MM.1S (cell line): Measurements from ENCODE around the gene UNC13A.

Source experiments
- DNase-seq: peaks from one replicate; pipeline ENCODE4 v3.0.0-alpha.2; 2015
- H2AFZ ChIP-seq: fragments of 300-600 bp; sonication (generic); 2 replicates; pipeline ENCODE4 v1.6.0; 2016; ENCODE audit warnings: antibody characterized with exemption, low read length
- H3F3A ChIP-seq: fragments of 300-600 bp; sonication (generic); 2 replicates; pipeline ENCODE4 v1.6.1; 2016; ENCODE audit warnings: mild to moderate bottlenecking, antibody characterized with exemption, low read length, moderate library complexity, mixed read lengths; ENCODE audit not compliant: insufficient read depth
- H3K27ac ChIP-seq: fragments of 300-600 bp; sonication (generic); 2 replicates; pipeline ENCODE4 v1.5.1; 2016; ENCODE audit warnings: mild to moderate bottlenecking, low read length
- H3K27me3 ChIP-seq: fragments of 300-600 bp; sonication (generic); replicated peaks from 2 replicates; pipeline ENCODE4 v1.6.0; 2016; ENCODE audit warnings: low read length; ENCODE audit not compliant: insufficient read depth
- H3K36me3 ChIP-seq: fragments of 300-600 bp; sonication (generic); replicated peaks from 2 replicates; pipeline ENCODE4 v1.6.1; 2016; ENCODE audit warnings: mild to moderate bottlenecking, low read length, mixed read lengths; ENCODE audit not compliant: insufficient read depth
- H3K4me1 ChIP-seq: fragments of 300-600 bp; sonication (generic); 2 replicates; pipeline ENCODE4 v1.6.1; 2016; ENCODE audit warnings: low read length, mixed read lengths
- H3K4me2 ChIP-seq: fragments of 300-600 bp; sonication (generic); 2 replicates; pipeline ENCODE4 v1.6.0; 2016; ENCODE audit warnings: low read depth, low read length
- H3K4me3 ChIP-seq: fragments of 300-600 bp; sonication (generic); 2 replicates; pipeline ENCODE4 v1.5.1; 2016; ENCODE audit warnings: low read length, mixed read lengths
- H3K79me2 ChIP-seq: fragments of 300-600 bp; sonication (generic); 2 replicates; pipeline ENCODE4 v1.6.1; 2016; ENCODE audit warnings: mixed run types, low read length, mixed read lengths
- H3K9ac ChIP-seq: fragments of 300-600 bp; sonication (generic); 2 replicates; pipeline ENCODE4 v1.6.1; 2016; ENCODE audit warnings: low read length, mixed read lengths
- H3K9me2 ChIP-seq: fragments of 300-600 bp; sonication (generic); replicated peaks from 2 replicates; pipeline ENCODE4 v1.6.1; 2016; ENCODE audit warnings: mild to moderate bottlenecking, low read length, mixed read lengths; ENCODE audit not compliant: insufficient read depth
- H3K9me3 ChIP-seq: fragments of 300-600 bp; sonication (generic); replicated peaks from 2 replicates; pipeline ENCODE4 v1.6.1; 2016; ENCODE audit warnings: mild to moderate bottlenecking, low read length, mixed read lengths; ENCODE audit not compliant: insufficient read depth
- H4K20me1 ChIP-seq: fragments of 300-600 bp; sonication (generic); 2 replicates; pipeline ENCODE4 v1.6.1; 2016; ENCODE audit warnings: mild to moderate bottlenecking, low read length, moderate library complexity, mixed read lengths; ENCODE audit not compliant: insufficient read depth
- EZH2 ChIP-seq: fragments of 300-600 bp; sonication (generic); optimal IDR thresholded peaks from 2 replicates; pipeline ENCODE3; 2017; ENCODE audit warnings: low read depth, mild to moderate bottlenecking, antibody characterized with exemption, low read length, mixed read lengths
- EZH2phosphoT487 ChIP-seq: fragments of 300-600 bp; sonication (generic); IDR thresholded peaks from 2 replicates; pipeline ENCODE4 v1.6.1; 2018; ENCODE audit warnings: antibody characterized with exemption, low read length
- TF ChIP-seq, protein P1 (sequence below): fragments of 300-600 bp; sonication (generic); IDR thresholded peaks from 2 replicates; pipeline ENCODE4 v1.5.1; 2016; ENCODE audit warnings: antibody characterized with exemption, low read length, mixed read lengths

UNC13A gene

DNA sequence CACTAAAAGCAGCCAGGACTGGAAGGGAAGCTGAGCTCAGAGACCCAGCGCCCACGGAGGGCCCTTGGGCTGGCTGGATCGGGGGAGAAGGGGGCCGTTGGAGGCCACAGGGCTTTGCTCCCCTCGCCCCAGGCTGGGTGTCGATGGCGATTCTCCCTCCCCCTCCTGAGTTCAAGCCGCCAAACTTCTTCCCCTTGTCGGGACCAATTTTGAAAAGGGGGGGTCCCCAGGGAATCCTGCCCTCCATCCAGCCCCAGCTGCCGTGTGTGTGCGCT is 71.5 kb downstream of the UNC13A start:
- TF ChIP-seq EZH2 (no peak), EZH2phosphoT487 (no peak)
- TF ChIP-seq, protein P1, sequence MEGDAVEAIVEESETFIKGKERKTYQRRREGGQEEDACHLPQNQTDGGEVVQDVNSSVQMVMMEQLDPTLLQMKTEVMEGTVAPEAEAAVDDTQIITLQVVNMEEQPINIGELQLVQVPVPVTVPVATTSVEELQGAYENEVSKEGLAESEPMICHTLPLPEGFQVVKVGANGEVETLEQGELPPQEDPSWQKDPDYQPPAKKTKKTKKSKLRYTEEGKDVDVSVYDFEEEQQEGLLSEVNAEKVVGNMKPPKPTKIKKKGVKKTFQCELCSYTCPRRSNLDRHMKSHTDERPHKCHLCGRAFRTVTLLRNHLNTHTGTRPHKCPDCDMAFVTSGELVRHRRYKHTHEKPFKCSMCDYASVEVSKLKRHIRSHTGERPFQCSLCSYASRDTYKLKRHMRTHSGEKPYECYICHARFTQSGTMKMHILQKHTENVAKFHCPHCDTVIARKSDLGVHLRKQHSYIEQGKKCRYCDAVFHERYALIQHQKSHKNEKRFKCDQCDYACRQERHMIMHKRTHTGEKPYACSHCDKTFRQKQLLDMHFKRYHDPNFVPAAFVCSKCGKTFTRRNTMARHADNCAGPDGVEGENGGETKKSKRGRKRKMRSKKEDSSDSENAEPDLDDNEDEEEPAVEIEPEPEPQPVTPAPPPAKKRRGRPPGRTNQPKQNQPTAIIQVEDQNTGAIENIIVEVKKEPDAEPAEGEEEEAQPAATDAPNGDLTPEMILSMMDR, result no peak
- Histone ChIP-seq H3K9me2 (no peaks in the 10 kb centered on the region), H3K4me3 (no peak overlapping the region), H3K79me2 (no peaks in the 10 kb centered on the region), H4K20me1 (no peaks in the 10 kb centered on the region), H3K27ac (no peak overlapping the region), H3K4me2 (no peak overlapping the region), H3K9ac (no peak overlapping the region), H2AFZ (no peak overlapping the region), H3K4me1 (no peaks in the 10 kb centered on the region), H3K27me3 (peaks cover 83% of the 10 kb centered on the region), H3K9me3 (no peaks in the 10 kb centered on the region), H3F3A (no peaks in the 10 kb centered on the region), H3K36me3 (no peaks in the 10 kb centered on the region)
- DNase-seq, result no peak

DNA sequence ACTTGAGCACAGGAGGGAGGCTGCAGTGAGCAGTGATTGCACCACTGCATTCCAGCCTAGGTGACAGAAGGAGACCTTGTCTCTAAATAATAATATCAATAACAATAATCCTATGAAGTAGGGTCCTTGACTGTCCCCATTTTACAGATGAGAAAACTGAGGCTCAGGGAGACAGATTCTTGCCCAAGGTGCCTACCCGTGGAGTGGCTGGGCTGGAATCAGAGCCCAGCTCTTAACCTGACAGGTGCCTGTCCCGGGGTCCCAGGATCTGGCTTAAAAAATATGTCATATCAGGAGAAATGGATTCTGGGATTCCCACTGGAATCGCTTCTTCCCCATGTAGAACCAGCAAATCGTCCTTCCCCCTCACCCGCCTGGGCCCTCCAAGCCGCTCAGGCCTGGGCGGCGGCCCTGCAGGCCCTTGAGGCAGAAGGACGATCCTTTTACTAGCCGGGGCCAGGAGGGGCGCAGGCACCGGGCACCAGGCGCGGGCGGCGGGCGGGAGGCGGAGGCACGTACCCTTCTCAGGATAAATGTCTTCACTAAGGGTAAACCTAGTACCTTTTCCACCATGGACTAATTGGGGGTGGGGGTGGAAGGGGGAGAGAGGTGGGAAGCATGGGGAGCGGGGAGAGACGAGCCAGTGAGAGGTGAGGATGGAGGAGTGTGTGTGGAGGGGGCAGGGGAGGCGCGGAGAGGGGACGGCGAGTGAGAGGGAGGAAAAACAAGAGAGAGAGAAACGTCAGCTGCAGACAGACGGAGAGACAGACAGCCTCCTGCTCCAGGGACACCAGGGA is 72.1 kb downstream of the UNC13A start:
- Histone ChIP-seq H3K79me2 (no peaks in the 10 kb centered on the region), H3K9ac (no peak overlapping the region), H4K20me1 (no peaks in the 10 kb centered on the region), H3K9me3 (no peaks in the 10 kb centered on the region), H3K4me3 (no peak overlapping the region), H3F3A (no peaks in the 10 kb centered on the region), H3K36me3 (no peaks in the 10 kb centered on the region), H2AFZ (no peak overlapping the region), H3K4me2 (no peak overlapping the region), H3K27ac (no peak overlapping the region), H3K9me2 (no peaks in the 10 kb centered on the region), H3K4me1 (no peaks in the 10 kb centered on the region), H3K27me3 (peaks cover 80% of the 10 kb centered on the region)
- TF ChIP-seq, protein P1, result no peak
- TF ChIP-seq EZH2phosphoT487 (no peak), EZH2 (no peak)
- no peak for DNase-seq

DNA sequence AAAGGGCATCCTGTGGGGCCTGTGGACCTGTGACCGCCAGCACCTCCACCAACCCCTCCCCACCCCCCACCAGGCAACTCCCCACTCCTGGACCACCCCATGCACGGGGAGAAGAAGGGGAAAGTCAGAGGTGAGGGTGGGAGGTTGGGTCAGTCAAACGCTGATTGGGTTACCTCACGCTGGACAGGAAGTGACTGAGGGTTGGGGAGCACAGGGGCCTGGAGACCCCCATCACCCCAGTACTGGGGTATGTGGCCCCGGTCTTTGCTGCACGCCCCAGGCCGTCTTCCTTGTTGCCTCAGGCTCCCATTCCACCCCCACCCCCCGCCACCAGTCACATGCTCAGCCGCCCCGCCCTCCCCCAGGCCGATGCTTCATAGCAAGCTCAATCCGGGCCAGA is 73.7 kb downstream of the UNC13A start:
- Histone ChIP-seq H4K20me1 (no peaks in the 10 kb centered on the region), H3K4me1 (no peaks in the 10 kb centered on the region), H3K36me3 (no peaks in the 10 kb centered on the region), H3K79me2 (no peaks in the 10 kb centered on the region), H2AFZ (no peak overlapping the region), H3K27me3 (peaks cover 68% of the 10 kb centered on the region), H3F3A (no peaks in the 10 kb centered on the region), H3K9me2 (no peaks in the 10 kb centered on the region), H3K27ac (no peak overlapping the region), H3K4me2 (no peak overlapping the region), H3K9me3 (no peaks in the 10 kb centered on the region), H3K4me3 (no peak overlapping the region), H3K9ac (no peak overlapping the region)
- no peak for TF ChIP-seq EZH2
- TF ChIP-seq, protein P1, result no peak
- TF ChIP-seq EZH2phosphoT487, result no peak
- no peak for DNase-seq
